Amygdala (tissue), 56 donors: ENCODE results near the gene NPFF.
"Not testable (repeated sequence)": the region's sequence is repeated elsewhere in the genome, so short reads cannot be mapped to it uniquely, and the experiment has no call there.

Experiments used
- DNase-seq, 56 donors: peaks; one replicate each; lab custom pipeline; 2025; lab: John Stamatoyannopoulos, UW

The NPFF gene

GRCh38 chr12:53498235-53498630 is 9.1 kb downstream of the NPFF start:
- no peak for DNase-seq

DNA sequence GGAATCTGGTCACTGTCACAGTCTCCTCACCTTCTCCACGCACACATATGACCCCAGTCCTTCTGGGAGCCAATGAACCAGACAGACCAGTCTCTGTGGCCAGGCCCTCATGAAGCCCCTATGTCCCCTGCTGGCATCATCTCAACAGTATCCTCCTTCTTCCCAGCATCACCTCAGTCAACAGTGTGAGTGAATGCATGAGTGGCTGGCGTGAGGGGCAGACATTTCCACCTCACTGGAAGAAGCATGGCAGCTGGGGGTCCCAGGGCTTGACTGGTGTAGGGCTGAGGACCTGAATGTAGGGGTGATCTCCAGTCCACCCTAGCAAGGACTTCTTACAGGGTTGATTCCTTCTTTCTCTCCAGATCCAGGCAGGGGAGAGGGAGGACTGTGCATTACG is 9.8 kb downstream of the NPFF start:
- DNase-seq = no peak

DNA sequence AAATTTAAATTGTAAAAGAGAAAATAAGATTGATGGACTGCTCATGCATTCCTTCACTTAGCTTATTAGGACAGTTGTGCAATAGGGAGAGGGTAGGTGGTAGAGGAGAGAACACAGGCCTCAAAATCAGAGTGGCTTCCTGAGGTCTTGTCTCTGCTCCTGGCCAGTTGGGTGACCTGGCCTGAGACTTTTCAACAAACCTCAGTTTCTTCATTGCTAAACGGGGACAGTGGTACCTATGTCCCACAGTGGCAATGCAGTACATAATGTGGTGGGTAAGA is 10.6 kb downstream of the NPFF start:
- DNase-seq = no peak

GRCh38 chr12:53495903-53496751 is 11.2 kb downstream of the NPFF start:
- peak in 12 of 56 donors; percentile 11 to 45 (median 17) for DNase-seq

DNA sequence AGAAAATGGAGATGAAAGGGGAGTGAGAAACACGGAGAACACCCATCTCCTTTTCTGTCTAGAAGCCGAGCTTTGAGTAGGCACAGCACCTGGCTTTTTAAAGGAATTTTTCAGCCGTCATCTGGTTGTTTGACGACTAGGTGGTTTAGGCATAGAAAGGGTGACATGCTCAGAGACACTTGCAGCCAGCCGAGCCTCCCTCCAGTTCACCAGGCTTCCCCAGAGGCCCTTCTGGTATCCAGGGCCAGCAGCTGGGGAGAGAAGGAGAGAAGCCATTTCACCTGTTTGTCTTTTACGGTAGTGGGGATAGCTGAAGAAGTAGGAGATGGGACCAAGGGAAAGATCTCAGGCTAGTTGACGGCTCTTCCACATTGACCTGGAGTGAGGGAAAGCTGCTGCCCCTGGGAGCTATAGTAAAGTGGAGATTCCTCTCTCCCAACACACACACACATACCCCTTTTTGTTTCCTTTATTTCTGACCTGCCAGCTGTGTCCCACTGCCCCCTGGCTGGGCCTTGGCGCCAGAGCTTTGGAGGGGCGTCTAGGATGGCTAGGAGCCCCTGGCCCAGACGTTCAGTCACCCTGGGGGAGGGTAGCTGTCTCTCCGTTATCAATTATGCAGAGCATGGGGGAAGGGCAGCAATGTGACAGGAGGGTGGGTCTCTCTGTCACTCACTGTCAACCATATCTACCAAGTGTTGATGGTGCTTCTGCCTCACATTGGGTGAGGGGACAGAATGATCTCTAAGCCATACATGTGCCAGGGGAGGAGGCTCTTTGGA is 13.5 kb downstream of the NPFF start:
- peak in 3 of 56 donors; percentile 32 to 48 (median 47) for DNase-seq

DNA sequence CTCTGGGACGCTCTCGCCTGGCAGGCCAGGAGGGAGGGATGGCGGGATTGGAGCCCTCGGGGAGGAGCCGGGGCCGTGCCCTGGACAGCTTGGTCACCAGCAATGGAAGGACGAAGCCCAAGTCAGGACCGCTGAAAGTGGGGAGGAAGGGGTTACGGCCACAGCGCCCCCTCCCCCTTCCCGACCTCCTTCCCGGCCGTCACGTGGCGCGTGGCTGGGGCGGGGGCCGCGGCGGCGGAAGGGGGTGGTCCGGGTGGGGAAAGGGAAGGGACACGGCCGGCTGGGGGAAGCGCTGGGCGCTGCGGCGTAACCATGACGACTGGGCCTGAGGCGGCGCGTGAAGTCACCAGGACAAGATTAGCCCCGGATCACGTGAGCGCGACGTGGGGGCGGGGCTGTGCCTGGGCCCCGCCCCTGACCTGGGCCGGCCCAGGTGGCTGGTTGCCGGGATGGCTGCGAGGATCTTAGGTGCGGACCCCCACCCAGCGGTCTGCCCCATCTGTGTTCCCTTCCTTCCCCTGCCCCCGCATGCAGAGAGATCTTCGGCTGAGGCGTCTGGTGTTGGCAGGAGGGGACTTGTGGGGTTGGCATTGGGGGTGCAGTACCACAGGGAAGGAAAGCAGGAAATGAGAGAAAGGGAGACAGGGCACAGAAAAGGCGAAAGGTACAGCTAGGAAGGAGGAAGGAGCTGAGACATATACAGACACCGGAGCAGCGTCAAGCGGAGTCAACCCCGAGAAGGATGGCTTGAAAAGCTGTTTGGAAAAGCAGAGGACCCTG is 14.3 kb downstream of the NPFF start:
- peak; percentile 44 to 97 (median 91) for DNase-seq

DNA sequence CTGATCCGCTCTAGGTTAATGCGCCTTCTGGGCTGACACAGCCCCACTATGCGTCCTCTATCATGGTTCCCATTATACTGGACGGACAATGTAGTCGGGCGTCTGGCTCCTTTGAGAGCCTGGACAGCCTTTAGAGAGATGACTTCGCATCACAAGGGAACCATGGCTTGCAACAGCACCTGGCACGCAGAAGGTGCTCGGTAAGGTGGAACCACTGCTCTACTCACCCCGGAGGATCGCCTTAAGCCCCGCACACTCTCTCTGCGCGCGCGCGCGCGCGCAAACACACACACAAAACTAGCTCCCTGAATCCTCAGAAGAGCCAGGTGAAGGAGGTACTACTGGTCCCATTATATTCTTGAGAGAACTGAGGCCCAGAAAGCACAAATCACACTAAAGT is 15.1 kb downstream of the NPFF start:
- DNase-seq = no peak

DNA sequence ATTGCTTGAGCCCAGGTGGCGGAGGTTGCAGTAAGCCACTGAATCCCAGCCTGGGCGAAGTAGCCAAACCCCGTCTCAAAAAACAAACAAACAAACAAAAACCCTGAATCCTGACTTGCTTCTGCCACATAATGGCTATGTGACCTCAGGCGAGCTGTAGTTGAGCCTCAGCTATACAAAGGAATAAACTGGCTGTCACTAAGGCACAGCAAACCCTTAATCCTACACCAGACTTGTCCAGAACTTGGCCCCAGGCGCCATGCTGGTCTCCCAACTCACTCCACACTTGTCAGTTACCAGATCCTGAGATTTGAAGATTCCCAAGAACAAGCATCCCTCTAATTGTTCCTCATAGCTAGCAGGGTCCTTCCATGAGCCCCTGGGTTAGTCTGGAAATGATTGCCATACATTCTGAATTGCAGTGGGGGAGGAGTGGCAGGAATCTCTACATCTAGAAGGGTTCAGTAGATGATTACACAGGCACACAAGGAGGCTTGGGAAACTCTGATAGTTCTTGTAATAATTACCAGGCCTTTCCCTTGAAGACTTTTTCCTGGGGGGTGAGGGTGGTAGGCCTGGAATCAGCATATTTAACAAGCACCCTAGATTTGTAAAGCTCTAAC is 17.9 kb downstream of the NPFF start:
- no peak for DNase-seq

- DNase-seq = no peak
These were observed 20.4 kb downstream of the NPFF start for GRCh38 chr12:53486736-53487487.

DNA sequence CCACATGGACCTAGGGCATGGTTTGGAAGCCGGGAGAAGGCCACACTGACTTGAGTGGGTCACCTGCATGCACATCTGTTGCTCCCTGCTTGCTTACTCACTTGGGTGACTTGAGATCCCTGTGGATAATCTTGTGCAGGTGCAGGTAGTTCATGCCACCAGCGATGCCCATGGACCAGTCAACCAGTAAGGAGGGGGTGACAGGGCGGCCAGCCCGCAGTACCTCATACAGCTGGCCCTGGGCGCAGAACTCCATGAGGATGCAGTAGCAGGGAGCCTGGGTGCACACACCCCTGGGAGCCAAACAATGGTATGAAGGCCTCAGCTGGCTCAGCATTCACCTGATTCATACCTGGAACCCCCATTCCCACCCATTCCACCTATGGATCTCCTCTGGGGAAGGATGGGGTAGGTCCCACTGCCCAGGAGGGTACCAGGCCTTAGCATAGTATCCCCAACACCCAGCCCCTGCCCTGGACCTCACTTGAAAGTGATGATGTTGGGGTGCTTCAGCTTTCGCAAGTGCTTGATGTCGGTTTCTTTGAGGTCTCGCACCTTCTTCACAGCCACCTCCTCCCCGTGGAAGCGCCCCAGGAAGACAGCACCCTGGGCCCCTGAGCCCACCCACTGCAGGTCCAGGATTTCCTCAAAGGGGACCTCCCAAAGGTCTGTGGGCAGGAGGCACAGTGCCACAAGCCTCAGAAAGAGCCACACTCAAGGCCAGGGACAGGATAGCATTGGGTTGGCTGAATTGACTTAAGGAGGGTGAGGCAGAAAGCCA is 21.1 kb downstream of the NPFF start:
- DNase-seq = no peak

GRCh38 chr12:53484686-53485575 is 22.4 kb downstream of the NPFF start:
- no peak for DNase-seq

DNA sequence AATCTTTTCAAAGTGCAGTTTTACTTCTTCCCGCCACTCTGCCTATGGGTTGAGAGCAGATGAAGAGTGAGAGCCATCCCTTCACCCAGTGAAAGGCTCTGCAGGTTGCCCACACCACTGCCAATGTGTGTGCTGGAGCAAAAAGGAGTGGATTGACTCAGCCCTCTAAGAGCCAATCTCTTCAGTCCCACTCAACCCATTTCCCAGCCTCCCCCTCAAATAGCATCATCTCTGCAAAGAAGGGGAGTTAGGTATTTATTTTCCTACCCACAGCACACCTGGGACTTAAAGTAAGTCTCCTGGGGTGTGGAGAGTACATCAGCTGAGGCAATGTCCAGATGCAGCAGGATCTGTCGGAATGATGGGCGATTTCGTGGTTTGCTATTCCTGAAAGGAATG is 23.3 kb downstream of the NPFF start:
- no peak for DNase-seq

GRCh38 chr12:53483225-53483978 is 23.9 kb downstream of the NPFF start:
- DNase-seq = no peak

- DNase-seq = no peak
These were observed 24.6 kb downstream of the NPFF start for GRCh38 chr12:53482626-53483168.

- DNase-seq = no peak
These were observed 25.2 kb downstream of the NPFF start for GRCh38 chr12:53481939-53482586.

- DNase-seq = not testable (repeated sequence)
These were observed 25.8 kb downstream of the NPFF start for GRCh38 chr12:53481458-53481857.
